Mesendoderm (in vitro differentiated cells): ENCODE measurements around the gene ENTHD1.

Experiments used
- DNase-seq: peaks from one replicate; pipeline ENCODE4 v3.0.0; 2013
- H2AK5ac ChIP-seq: 2 replicates; pipeline ENCODE4 v1.6.1; 2013; ENCODE audit warnings: low read length, inconsistent platforms
- H2BK120ac ChIP-seq: 2 replicates; pipeline ENCODE4 v1.6.1; 2013; ENCODE audit warnings: low read depth, mild to moderate bottlenecking, low read length, moderate library complexity, mixed read lengths
- H2BK15ac ChIP-seq: replicated peaks from 2 replicates; pipeline ENCODE4 v1.6.1; 2013; ENCODE audit warnings: low read depth, mild to moderate bottlenecking, moderate library complexity
- H2BK5ac ChIP-seq: 2 replicates; pipeline ENCODE4 v1.6.1; 2013; ENCODE audit warnings: low read length, inconsistent platforms
- H3K18ac ChIP-seq: 2 replicates; pipeline ENCODE4 v1.6.1; 2013; ENCODE audit warnings: mild to moderate bottlenecking, low read length, mixed read lengths
- H3K23ac ChIP-seq: one replicate; pipeline ENCODE4 v1.6.1; 2013; ENCODE audit warnings: low read length
- H3K27ac ChIP-seq: 2 replicates; pipeline ENCODE4 v1.5.1; 2013; ENCODE audit warnings: low read depth, mild to moderate bottlenecking, inconsistent platforms, low read length, moderate library complexity
- H3K27me3 ChIP-seq: 2 replicates; pipeline ENCODE4 v1.6.1; 2013; ENCODE audit warnings: low read length, control low read depth, mild to moderate bottlenecking, inconsistent platforms; ENCODE audit not compliant: insufficient read depth, poor library complexity
- H3K36me3 ChIP-seq: 2 replicates; pipeline ENCODE4 v1.6.1; 2013; ENCODE audit warnings: low read length, inconsistent platforms; ENCODE audit not compliant: control insufficient read depth, insufficient read depth
- H3K4ac ChIP-seq: one replicate; pipeline ENCODE4 v1.6.1; 2013; ENCODE audit warnings: low read depth, mild to moderate bottlenecking, low read length, moderate library complexity
- H3K4me1 ChIP-seq: 2 replicates; pipeline ENCODE4 v1.6.1; 2013; ENCODE audit warnings: low read depth, low read length, inconsistent platforms; ENCODE audit not compliant: control insufficient read depth
- H3K4me2 ChIP-seq: 2 replicates; pipeline ENCODE4 v1.6.1; 2013; ENCODE audit warnings: low read length
- H3K4me3 ChIP-seq: 2 replicates; pipeline ENCODE4 v1.5.1; 2013; ENCODE audit warnings: mild to moderate bottlenecking, low read length
- H3K56ac ChIP-seq: one replicate; pipeline ENCODE4 v1.6.1; 2013; ENCODE audit warnings: low read length
- H3K79me1 ChIP-seq: 2 replicates; pipeline ENCODE4 v1.6.1; 2013; ENCODE audit warnings: low read length, inconsistent platforms
- H3K79me2 ChIP-seq: 2 replicates; pipeline ENCODE4 v1.6.1; 2013; ENCODE audit warnings: mild to moderate bottlenecking, low read length; ENCODE audit not compliant: control insufficient read depth, insufficient read depth
- H3K9ac ChIP-seq: 2 replicates; pipeline ENCODE4 v1.6.1; 2013; ENCODE audit warnings: low read length, inconsistent platforms
- H4K5ac ChIP-seq: one replicate; pipeline ENCODE4 v1.6.1; 2013; ENCODE audit warnings: low read length
- H4K8ac ChIP-seq: one replicate; pipeline ENCODE4 v1.6.1; 2013; ENCODE audit warnings: low read depth, mild to moderate bottlenecking, control low read depth, low read length, moderate library complexity
- WGBS: extraction: QIAGEN DNeasy Blood & Tissue Kit; methylation state at CpG from one replicate; pipeline ENCODE4 v1.1.7; 2013; ENCODE audit warnings: low lambda C conversion rate, missing lambda C conversion rate; ENCODE audit not compliant: insufficient coverage; ENCODE audit errors: extremely low coverage; 5-methylcytosine and 5-hydroxymethylcytosine counted together

ENTHD1 gene

DNA sequence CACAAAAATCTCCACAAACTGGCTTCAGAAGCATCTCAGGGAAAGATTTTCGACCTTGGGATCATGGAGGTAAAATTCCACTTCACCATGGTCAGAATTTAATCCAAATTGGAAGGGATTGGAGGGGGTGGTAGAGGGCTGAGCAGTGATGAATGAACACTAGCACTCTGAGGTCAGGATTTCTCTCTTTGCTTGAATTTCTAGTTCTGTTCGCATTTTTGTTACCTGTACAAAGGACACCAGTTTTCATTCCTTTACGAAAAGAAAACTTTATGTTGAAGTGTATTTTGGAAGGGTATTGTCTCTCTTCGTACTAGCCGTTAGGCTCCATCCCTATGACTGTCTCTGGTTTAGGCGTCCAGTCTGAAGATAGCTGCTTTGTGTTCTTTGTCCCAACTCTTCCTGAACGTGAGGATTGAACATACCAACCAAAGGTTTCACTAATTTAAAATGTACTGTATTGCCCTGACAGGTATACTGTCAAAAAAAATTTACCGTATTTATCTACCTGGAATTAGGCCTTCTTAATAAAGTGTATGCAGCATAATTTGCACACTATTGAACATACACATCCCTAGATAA is 8.1 kb upstream of the ENTHD1 start:
- Histone ChIP-seq H3K4ac (no peak overlapping the region), H3K27ac (no peak overlapping the region), H3K27me3 (no peaks in the 10 kb centered on the region), H3K4me2 (no peak overlapping the region), H3K79me2 (no peaks in the 10 kb centered on the region), H3K4me3 (no peak overlapping the region), H3K9ac (no peak overlapping the region), H2BK5ac (no peak overlapping the region), H2AK5ac (no peak overlapping the region), H3K79me1 (no peaks in the 10 kb centered on the region), H2BK15ac (no peak overlapping the region), H3K36me3 (no peaks in the 10 kb centered on the region), H3K56ac (no peak overlapping the region), H4K8ac (no peak overlapping the region), H3K18ac (no peak overlapping the region), H3K4me1 (no peaks in the 10 kb centered on the region), H3K23ac (no peak overlapping the region), H2BK120ac (no peak overlapping the region), H4K5ac (no peak overlapping the region)
- DNase-seq = no peak
- no CpG with 5 or more reads among the region's 8 CpGs for WGBS

DNA sequence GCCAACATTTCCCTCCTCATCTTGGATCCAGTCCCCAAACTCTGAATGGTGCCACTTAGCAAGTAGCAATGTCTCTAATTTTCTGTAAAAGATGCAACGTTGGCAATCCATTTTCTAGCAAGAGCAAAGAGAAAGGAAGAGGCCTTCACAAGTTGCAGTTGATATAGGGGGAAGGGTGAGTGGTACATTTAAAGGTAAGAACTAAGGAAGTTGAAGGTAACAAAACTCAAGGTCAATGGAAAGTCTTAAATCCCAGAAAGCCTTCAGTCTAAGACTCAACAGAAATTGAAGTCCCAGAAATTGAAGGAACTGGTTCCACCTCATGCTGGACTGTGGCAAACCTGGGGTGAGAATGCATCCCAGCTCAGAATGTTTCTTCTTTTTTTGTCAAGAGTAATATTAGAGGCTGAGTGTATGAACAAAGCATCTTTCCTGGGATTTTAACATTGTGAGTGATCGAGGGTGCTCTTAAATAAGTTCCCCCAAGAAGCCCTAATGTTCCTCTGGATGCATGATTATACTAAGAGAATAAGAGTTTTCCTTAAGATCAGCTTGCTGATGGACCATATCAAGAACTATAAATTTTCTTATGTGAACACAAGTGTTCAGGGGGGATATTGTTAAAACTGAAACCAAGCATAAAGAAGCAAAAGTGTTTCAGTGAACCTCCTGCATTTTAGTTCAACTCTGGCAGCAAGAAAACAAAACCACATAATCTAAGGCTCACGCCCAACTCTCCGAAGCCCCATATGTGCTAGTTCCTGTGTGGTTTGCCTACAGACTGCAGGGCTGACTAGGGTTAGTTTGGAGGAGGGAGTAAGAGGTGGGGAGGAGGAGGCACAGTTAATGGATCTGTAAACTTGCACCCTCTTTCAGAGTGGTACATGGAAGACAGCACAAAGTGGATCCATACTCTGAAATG is 7.0 kb upstream of the ENTHD1 start, which contains the start of gene GRAP2:
GRAP2 (plus strand) TSS at position 779 of the 922 bp plus-strand sequence. CDS start 46,023 bp downstream, outside the sequence.
- Histone ChIP-seq H2BK5ac (no peak within 1 kb of the TSS), H4K5ac (no peak within 1 kb of the TSS), H3K79me1 (no peaks in the 10 kb centered on the region), H3K27ac (no peak within 1 kb of the TSS), H3K23ac (no peak within 1 kb of the TSS), H3K4me2 (no peak within 1 kb of the TSS), H3K56ac (no peak within 1 kb of the TSS), H3K4me1 (no peaks in the 10 kb centered on the region), H2BK120ac (no peak within 1 kb of the TSS), H3K36me3 (no peaks in the 10 kb centered on the region), H4K8ac (no peak within 1 kb of the TSS), H2AK5ac (no peak within 1 kb of the TSS), H2BK15ac (no peak within 1 kb of the TSS), H3K4ac (no peak within 1 kb of the TSS), H3K27me3 (no peaks in the 10 kb centered on the region), H3K18ac (no peak within 1 kb of the TSS), H3K79me2 (no peaks in the 10 kb centered on the region), H3K9ac (no peak within 1 kb of the TSS), H3K4me3 (no peak within 1 kb of the TSS)
- no CpG with 5 or more reads among the region's 4 CpGs for WGBS
- DNase-seq = no peak

DNA sequence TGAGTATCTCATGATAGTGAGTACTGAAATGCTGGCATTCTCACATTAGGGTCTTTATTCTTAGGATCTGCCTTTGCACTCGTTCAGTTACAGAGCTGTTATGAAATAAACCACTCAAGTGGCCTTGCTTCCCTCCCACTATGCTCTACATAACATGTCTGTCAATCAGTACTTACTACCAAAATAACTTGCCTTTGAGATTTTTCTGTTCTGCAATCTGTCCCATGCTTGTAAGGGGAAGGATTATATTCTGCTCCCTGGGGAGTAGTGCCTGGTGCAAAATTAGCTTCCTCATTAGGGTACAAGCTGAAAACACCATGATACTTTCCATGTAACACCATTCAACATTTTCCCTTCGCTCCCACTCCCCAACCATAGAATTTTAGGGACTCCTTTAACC is 5.4 kb upstream of the ENTHD1 start:
- Histone ChIP-seq H3K4me2 (no peak overlapping the region), H3K4ac (no peak overlapping the region), H2AK5ac (no peak overlapping the region), H3K9ac (no peak overlapping the region), H2BK5ac (no peak overlapping the region), H3K4me3 (no peak overlapping the region), H2BK120ac (no peak overlapping the region), H3K23ac (no peak overlapping the region), H3K27me3 (no peaks in the 10 kb centered on the region), H3K18ac (no peak overlapping the region), H3K56ac (no peak overlapping the region), H3K79me1 (no peaks in the 10 kb centered on the region), H4K8ac (no peak overlapping the region), H2BK15ac (no peak overlapping the region), H3K79me2 (no peaks in the 10 kb centered on the region), H3K27ac (no peak overlapping the region), H3K4me1 (no peaks in the 10 kb centered on the region), H4K5ac (no peak overlapping the region), H3K36me3 (no peaks in the 10 kb centered on the region)
- DNase-seq = no peak
- no CpG with 5 or more reads among the region's 2 CpGs for WGBS

DNA sequence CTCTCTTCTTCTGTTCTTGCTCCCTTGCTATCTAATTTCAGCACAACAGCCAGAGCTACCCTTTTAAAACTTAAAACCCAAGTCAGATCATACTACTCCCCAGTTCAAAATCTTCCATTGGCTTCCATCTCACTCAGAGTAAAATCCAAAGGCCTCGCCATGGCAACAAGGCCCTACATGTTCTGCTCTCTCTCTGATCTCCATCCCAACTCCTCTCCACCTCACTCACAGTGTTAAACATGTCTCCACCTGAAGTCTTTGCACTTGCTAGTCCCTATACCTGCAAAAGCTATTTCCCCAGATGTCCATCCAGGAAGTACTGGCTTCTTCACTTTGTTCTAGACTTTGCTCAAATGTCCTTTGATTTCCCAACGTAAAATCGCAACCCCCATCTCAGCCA is 4.3 kb upstream of the ENTHD1 start:
- no peak overlapping the region for H3K4me2 ChIP-seq
- no peak overlapping the region for H2BK15ac ChIP-seq
- no peaks in the 10 kb centered on the region for H3K27me3 ChIP-seq
- no peak overlapping the region for H3K23ac ChIP-seq
- H3K56ac ChIP-seq = no peak overlapping the region
- no peak overlapping the region for H4K5ac ChIP-seq
- no peaks in the 10 kb centered on the region for H3K79me1 ChIP-seq
- H3K27ac ChIP-seq = no peak overlapping the region
- H4K8ac ChIP-seq = no peak overlapping the region
- no peak overlapping the region for H3K4me3 ChIP-seq
- no peak overlapping the region for H3K9ac ChIP-seq
- no peaks in the 10 kb centered on the region for H3K36me3 ChIP-seq
- no CpG with 5 or more reads among the region's 3 CpGs for WGBS
- no peak for DNase-seq
- H3K18ac ChIP-seq = no peak overlapping the region
- no peak overlapping the region for H2AK5ac ChIP-seq
- no peak overlapping the region for H2BK120ac ChIP-seq
- H2BK5ac ChIP-seq = no peak overlapping the region
- no peaks in the 10 kb centered on the region for H3K79me2 ChIP-seq
- no peaks in the 10 kb centered on the region for H3K4me1 ChIP-seq
- no peak overlapping the region for H3K4ac ChIP-seq

DNA sequence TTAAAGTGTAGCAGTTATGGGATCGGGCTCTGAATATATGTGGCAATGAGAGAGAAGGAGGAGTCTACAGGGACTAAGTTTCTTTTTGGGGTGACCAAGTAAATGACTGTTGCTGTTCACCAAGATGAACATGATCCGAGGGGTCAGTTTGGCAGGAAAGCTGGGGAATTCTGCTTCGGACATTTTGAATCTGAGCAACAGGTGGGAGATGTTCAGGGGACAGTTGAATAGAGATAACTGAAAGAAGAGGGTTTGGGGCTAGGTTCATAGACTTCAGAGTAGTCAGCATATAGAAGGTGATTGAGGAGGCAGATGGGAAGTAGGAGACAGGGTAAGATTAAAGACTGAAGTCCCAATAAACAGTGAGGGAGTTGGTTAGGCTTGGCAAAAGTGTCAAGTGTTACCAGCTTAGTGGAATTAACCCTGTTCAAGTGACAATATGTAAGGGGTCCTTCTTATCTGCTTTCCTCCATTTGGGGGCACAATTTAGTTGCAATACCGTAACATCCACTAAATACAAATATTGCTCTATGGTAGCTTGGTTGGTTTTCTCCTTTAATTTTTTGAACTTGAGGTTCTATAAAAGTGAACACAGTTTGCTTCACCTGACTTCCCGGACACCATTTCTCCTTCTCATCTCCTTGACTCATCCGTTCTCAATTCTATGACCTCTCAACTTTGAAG is 2.9 kb upstream of the ENTHD1 start:
- Histone ChIP-seq H3K36me3 (no peaks in the 10 kb centered on the region), H2AK5ac (no peak overlapping the region), H3K4me3 (no peak overlapping the region), H3K79me1 (no peaks in the 10 kb centered on the region), H2BK120ac (no peak overlapping the region), H3K23ac (no peak overlapping the region), H3K56ac (no peak overlapping the region), H3K79me2 (no peaks in the 10 kb centered on the region), H3K9ac (no peak overlapping the region), H4K8ac (no peak overlapping the region), H2BK15ac (no peak overlapping the region), H3K4me2 (no peak overlapping the region), H3K4ac (no peak overlapping the region), H2BK5ac (no peak overlapping the region), H3K27ac (no peak overlapping the region), H4K5ac (no peak overlapping the region), H3K4me1 (no peaks in the 10 kb centered on the region), H3K18ac (no peak overlapping the region), H3K27me3 (no peaks in the 10 kb centered on the region)
- no CpG with 5 or more reads among the region's 6 CpGs for WGBS
- no peak for DNase-seq
